Hindlimb muscle (tissue), 1 donor: ENCODE data around the gene ELAVL4. TPM values are rescaled to one million over a fixed set of nuclear protein-coding genes. Genes with fewer than 3 reads are reported as not detected.

Experiments
- DNase-seq: peaks from one replicate; pipeline ENCODE4 v3.0.0-alpha.2; 2013
- polyA plus RNA-seq: library from polyadenylated mRNA; unstranded; fragments of 120-200 nt; gene quantifications from one replicate; pipeline ENCODE4 v1.2.1, GENCODE V29; 2013; ENCODE audit not compliant: insufficient read length

The ELAVL4 gene
- polyA plus RNA-seq, 1 donor = not detected

DNA sequence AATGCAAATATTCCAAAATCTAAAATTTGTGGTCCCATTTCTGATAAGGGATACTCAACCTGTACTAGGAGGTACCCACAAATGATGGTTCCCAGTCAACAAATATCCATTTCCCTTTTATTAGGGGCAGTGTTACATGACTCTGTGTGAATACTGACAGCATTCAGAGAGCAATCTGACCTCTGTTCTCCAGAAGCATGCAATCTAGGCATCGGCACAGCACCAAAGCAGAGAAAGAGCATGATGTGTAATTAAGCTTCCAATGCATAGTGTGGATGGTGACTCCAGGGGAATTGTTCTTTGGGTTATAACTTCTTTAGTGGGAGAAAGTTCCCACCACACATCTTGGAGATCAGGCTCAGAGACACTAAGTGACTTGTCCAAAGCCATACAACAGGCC, 71.6 kb downstream of the ELAVL4 start:
- no peak for DNase-seq

DNA sequence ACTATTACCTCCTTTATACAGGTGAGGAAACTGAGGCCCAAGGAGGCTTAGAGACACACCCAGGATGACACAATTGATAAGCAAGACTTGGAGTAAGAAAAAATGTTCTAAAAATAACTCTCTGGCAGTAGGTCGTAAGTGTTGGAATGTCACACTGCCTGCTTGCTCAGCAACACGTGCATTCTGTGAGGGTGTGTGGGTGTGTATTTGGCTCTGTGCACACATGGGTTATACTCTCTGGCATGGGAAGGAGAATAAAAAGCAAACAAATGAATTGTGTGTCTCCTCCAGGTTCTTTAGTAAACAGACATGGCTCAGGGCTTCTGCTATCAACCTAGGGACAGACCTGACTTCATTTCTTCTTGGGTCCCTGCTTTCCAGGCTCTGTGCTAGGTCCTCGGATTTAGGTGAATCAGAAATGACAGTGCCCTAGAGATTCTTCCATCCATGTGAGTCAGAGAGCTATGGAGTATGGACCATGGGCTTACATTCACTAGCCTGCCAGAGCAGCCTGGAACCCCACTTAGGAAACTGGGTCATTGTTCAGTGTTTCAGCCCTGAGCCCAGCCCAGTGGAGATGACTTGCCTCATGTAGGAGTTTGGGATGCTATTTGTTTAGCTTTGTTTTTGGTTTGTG, 72.4 kb downstream of the ELAVL4 start:
- DNase-seq = no peak

DNA sequence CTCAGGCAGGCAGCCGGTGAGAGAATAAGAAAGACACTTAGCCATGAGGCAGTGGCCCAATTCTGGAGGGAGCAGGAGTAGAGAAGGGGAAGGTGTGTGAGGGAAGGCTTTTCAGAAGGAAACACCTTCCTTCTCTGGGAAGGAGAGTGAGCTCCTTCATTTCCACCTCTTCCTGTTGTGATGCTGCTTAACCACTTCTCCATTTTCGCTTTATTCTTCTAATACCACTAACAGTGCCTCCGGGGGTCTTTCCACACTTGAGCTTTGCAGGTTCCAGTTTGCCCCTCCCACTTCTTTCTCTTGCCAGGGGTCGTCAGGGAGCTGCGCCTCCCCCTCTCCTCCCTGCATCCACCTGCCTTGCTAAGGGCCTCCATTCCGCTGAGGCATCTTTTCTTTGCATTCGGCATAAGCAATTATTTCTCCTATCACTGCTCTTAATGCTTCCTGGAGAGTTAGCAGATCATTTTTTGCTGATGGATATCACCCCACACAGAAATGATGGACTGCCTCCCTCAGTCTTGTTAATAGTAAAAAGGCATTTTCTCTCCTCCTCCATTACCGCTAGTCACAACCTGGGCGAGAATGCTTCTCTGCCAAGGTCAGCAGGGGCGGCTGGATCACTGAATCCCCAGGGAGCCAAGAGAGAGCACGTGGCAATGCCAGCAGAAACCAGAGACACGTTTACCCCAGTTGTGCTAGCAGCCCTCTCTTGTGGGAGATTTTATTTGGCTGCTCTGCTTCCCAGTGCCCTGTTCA, 74.8 kb downstream of the ELAVL4 start:
- DNase-seq = no peak

DNA sequence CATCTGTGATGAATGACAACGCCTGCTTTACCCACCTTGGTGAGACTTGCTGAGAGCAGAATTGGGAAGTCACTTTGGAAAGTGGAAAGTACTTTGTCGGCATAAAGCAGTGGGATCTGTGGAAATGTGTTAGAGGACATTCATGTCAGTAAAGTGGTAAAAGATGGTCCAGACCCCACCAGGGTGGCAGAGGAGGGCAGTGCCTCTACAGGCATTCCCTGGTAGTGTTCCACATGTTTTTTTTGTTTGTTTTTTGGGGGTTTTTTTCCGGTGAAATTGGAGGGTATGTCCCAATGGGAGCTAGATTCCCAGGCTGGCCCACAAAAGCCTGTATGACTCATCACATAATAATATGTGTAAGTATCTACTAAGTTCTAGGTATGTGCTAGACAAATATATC, 80.6 kb downstream of the ELAVL4 start:
- DNase-seq = no peak

DNA sequence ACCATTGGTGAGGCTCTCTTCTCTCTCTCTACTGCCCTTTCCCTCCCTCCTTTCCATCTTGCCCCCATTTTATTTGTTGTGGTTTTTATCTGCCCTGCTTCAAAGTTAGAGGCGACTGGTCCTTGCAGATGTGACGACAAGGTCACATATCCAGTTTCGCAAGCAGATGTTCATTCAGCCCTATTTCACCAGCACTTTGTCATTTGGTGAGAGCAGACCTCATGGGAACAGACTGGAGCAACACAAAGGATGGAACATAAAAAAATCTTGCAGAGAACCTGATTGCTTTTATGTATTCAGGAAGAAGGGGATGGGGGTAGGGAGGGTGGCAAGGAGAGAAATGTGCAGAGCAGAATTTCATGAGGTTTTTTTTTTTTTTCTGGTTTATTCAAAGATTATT, 84.3 kb downstream of the ELAVL4 start:
- DNase-seq = no peak

DNA sequence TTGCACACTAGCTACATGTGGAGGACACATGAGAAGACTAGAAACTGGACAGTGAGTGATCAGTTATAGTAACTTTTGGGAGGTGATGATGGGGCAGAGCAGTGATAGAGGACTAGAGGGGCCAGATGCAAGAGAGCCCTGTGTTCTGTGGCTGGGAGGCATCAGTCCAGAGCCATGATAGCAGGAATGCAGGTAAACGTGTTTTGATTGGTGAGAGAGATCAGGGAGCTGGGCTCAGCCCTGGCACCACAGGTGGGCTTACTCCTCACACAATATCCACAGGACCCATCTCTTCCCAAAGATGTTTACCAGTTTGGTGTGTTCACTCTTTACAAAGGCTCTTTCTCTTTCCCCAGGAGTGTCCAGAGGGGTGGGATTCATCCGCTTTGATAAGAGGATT, 86.5 kb downstream of the ELAVL4 start:
- no peak for DNase-seq

DNA sequence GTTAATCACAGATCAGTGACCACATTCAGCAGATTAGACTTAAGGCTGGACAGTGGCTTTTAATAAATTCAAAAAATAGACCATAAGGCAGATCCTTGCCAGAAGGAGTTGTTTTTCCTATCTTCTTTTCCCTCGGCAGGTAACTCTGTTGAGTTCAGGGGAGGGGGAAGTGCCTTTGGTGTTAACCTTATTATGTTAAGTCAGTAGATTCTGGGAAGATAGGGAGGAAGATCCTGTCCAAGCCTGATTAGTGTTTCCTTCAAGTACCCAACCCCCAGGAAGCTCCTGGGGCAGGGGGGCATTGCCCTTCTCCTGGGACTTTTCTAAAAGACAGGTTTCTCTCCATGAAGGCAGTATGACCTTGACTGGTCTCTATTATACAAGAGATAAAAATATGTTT, 87.4 kb downstream of the ELAVL4 start:
- DNase-seq = no peak

DNA sequence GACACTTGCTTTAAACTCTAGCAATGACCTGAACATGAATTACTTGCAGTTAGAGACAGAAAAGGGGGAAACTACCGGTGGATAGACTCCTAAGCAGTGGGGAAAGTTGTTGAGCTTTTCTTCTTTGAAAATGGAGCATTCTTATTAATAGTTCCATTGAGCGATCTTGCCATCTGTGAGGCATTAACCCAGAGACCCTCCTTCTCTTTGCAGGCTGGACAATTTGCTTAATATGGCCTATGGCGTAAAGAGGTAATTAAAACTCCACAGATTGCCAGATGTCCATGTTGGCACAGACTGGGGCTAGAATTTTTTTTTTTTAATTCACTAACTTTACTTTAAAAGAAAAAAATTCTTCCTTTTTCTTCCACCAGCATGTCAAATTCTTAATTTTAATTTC, 88.5 kb downstream of the ELAVL4 start:
- DNase-seq = no peak

DNA sequence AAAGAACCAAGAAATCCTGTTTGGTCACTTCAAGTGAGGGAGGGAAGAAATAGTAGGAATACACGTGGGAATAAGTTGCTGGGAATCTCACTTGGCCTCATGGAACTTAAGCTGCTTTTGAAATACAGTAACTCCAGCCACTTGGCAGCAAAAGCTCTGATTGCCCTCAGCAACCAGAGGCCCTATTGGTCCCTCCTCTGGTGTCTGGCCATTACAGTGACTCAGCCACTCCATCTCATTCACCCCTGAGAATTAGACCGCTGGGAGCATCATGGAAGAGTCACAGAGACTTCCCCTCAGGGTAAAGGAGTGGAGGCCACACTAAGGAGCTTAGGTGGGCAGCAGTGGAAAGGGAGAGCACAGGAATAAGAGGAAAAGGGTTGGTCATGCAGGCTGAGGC, 99.6 kb downstream of the ELAVL4 start:
- DNase-seq = no peak

DNA sequence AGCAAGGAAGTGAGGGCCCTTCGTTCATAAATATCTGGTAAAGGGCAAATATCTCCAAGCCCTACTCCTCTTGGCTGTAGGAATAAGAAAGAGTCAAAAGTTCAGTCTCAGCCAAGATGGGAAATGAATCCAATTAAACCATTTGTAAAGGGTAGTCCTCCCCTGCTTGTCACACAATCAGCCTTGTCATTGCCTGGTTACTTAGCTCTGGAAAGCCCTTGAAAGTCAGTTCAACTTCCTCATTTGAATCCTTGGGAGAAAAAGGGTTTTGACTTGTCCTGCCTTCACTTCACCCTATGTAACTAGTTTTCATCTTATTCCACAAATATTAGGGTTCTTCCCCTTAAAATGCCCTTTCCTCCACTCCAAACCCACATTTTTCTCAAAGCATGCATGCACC, 100.0 kb downstream of the ELAVL4 start:
- DNase-seq = no peak

DNA sequence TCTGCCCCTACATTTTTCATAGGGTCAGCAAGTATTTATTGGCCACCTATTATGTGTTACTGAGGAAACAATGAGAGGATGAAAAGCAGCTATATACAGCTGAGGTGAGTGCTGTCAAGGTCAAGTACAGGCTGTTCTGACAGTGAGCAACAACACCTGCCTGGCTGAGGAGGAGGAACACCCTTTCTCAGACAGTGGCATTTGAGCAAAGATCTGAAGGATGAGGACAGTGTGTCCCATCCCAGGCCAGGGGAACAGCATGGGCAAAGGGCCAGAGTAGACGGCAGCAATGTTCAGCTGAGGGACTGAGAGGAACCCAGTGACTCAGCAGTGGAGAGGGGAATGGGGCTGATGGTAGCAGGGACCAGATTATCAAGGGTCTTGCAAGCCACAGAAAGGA, 101.0 kb downstream of the ELAVL4 start:
- DNase-seq = no peak

DNA sequence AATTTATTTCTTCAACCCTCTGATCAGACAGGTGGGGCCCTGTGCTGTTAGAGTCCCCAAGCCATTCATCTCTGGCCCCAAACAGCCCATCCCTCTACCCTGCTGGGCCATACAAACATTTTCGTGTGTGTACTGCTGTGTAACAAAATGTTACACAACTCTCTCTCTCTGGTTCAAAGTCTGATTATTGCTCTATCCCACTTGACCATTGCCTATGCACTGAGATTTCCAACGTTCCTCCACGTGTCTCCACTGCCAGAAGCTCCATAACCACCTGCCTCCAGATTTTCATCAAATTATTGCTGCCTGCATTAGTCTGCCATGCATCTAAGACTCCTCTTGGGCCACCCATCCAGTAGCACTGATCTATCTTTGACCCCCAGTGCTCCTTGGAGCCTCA, 104.8 kb downstream of the ELAVL4 start:
- DNase-seq = no peak

DNA sequence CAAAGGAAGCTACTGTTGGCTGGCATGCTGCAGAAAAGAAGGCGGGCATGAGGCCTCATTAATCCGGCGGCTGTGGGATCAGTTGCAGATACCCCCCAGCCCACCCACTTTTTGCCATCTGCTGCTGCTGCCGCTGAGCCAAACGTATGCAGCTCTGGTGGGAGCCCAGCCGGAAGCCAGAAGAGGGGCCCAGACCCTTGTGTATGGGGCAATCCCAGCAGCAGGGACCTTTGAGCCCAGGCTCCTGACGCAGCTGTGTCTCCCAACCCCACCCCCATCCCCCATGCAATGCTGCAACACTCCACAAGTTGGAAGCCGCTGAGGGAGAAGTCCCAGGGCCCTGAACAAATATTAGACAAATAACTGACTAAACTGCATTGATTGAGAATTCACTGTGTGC, 106.0 kb downstream of the ELAVL4 start:
- DNase-seq = no peak

DNA sequence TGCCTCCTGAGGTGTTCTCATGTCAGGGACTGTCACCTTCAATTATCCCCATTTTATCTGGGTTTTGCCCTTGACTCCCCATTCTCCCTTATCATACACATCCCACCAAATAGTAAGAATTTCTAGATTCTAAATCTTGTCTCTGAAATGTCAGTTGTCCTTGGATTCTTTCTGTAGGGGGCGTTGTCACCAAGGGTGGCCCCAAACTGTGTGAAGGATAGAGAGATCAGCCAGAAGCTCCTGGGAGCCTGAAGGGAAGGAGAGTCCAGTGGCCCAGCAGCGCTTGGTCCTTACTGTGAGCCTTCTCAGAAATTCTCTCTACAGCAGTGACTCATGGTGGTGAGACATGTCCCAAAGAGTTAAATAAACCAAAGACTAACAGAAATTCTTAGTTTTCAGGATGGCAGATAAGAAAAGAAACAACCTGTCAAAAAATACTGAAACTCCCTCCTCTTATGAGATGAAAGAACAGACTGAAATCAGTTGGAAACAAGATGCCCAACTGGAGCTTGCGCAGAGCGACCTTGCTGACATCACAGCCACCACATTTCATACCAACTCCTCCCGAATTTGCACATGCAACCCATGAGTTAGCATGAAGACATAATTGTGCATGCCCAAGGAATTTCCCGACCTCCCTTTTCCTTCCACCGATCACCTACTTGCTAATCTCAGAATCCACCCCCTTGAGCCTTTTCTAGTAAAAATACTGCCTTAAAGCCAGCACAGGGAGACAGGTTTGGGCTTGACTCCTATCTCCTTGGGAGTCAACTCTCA, 109.8 kb downstream of the ELAVL4 start:
- no peak for DNase-seq

DNA sequence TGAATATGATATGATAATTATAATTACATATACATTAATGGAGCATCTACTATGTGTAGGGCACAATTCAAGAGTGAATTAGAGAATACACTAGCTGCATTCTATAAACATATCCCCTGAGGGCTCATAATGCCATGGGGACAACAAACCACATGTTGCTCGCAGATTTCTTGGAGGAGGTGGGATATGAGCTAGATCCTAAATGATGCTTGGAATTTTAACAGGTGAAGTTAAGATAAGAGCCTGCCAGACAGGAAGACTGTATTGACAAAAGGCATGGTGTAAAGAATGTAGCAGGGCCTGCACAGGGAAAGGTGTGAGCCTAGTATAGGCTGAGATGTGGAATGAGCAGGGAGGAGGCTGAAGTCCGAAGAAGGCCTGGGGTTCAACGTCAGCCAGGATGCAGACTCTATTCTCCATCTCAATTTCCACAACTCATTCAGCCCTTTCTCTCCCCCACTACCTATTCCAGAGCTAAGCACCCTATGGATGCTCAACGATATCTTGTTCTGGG, 120.2 kb downstream of the ELAVL4 start:
- no peak for DNase-seq

DNA sequence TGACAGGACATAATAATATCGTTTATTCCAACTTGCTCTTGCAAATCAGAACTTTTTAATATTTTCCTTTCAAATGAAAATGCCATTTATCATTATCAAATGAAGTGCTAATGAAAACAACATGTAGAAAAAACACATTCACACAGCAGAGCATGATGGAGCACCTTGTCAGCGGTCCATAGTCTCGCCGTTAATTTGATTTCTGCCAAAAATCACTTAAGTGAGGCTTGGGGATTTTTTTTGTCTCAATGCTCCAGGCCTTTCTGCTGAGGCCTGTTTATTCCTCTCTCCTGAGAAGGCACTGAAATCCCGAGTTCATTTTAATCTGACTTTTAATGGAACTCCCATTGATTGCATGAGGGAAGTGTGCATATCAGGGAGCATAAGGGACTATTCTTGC, 122.5 kb downstream of the ELAVL4 start:
- DNase-seq = no peak

DNA sequence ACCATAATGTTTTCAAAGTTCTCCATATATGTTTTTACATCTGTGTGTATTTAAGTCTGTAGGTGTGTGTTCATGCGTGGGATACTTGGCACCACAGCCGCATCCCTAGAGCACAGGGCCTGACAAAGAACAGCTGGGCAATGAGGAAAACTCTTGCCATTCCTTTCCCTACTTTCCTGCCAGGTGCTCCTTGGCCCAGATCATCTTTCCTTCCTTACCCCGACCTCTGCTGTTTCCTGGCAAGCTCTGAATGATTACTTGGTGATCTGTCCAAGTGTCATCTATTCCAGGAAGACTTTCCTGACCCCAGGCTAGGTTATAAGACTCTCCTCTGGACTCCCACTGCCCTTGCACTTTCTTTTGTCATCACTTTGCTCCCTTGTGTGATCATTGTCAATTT, 123.6 kb downstream of the ELAVL4 start:
- DNase-seq = no peak

DNA sequence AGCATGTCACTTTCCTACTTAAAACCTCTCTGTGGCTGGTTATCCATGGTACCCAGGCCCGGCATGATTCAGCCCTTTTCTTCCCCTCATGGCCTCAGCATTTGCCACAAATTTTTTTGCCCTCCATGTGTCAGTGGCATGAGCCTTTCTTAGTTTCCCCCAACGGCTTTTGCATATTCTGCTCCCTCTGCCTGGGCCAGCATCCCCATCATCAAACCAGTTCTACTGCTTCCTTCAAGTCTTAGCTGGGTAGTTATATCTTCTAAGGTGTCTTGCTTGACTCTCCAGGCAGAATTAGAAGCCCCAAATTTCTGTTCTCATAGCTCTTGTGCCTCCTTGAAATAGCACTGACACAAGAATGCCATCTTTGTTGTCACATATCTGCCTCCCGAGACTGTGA, 127.9 kb downstream of the ELAVL4 start:
- DNase-seq = no peak

DNA sequence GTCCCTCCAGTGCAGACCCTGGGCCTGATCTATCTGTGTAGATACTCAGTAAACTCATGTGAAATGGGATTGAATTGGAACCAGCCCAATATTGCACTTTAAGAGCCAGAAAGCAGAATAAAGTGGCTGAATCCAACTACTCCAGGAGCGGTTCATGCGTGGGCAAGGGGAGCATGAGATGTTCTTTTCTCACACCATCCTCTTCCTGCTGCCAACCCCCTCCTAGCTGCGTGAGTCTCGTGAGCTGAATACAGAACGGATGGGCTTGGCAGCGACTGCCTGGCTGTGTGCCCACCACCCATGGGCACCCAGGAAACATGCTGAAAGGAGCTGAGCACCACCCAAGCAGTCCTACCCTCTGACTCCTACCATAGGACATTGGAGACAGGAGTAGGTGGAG, 128.3 kb downstream of the ELAVL4 start:
- no peak for DNase-seq

DNA sequence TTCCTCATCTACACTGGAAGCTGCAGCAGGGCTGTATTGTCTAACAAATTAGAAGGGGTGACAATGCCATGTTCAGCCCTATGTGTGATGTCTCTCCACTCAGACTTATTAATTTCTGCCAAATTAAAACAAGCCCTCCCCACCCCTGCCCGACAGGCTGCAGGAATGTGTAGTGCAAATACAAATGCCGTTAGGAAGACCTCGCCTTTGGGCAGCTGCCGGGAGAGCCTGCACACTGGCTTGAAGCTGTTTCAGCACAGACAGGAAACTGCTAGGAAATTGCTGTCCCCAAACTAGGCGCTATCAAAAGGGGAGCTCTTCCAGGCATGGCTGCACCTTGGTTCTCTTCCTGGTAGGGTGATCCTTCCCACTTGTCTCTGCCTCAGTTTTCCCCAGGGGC, 135.2 kb downstream of the ELAVL4 start:
- DNase-seq = no peak

DNA sequence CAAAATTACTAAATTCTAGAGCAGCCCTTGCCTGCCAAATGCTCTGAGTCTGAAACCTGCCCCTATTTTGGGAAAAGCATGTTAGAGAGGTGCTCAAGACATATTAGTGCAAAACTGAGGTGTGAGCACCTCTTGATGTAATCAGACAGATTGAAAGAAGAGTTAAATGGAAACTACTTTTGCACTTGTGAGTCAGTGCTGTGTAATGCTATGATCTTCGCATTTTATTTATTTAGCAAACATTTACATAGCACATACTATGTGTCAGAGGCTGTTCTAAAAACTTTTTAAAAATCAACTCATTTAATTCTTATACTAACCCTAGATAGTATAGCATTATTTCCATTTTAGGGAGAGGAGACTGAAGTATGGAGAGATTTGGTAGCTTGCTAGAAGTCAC, 138.1 kb downstream of the ELAVL4 start:
- DNase-seq = no peak

DNA sequence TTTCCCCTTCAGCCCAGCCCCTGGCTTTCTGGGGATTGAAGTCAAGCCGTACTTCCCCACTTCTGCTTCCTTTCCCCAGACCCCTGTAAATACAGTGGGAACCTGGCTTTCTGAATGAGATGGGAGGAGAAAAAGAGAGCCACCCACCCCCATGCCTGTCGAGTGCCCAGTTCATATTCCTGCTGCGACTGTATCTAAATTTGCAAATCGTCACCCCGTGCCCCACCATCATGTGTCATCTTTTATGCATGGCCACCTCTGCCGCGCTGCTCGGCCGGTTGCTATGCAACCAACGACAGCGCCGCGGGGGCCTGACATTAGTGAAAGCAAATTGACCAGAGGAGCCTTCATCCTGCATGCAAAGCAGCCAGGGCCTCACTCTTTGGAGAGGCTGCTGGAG, 143.0 kb downstream of the ELAVL4 start:
- DNase-seq = no peak

DNA sequence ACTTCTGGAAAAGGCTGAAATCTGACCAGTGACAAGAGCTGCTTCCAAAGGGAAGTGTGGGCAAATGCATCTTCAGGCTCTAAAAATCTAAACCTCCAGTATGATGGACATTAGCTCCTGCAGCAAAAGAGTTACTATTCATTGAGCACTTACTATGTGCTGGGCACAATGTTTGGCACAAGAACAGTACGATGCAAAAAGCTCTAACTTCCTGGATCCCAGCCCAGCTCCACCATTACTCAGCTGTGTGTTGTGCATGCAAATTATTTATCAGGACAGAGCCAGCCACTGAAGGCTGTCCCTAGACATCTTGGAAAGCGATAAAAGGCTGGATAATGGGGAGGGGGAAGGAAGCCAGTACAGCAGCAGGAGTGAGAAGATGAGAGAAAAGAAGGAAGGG, 143.5 kb downstream of the ELAVL4 start:
- DNase-seq = no peak
